CD4-positive, alpha-beta T cell treated with Interferon alpha-2 for 1 hour (primary cell): ENCODE data around the gene KXD1.
"Not testable (repeated sequence)": the region's sequence is repeated elsewhere in the genome, so short reads cannot be mapped to it uniquely, and the experiment has no call there.

Source experiments
- DNase-seq, 2 donors: peaks; one replicate each; pipeline ENCODE4 v3.0.0-alpha.2; 2020 to 2022

The KXD1 gene

GRCh38 chr19:18587561-18587960, 29.9 kb downstream of the KXD1 start:
- no peak for DNase-seq

GRCh38 chr19:18587962-18588610, 30.4 kb downstream of the KXD1 start:
- no peak for DNase-seq

GRCh38 chr19:18588611-18589379, 31.1 kb downstream of the KXD1 start, which contains the start of gene REX1BD:
TSS of gene REX1BD (plus strand) at chr19:18588798. CDS start at chr19:18588802, 4 bp downstream.
- peak; percentile 87 to 91 for DNase-seq

GRCh38 chr19:18589380-18590272, 32.0 kb downstream of the KXD1 start:
- DNase-seq: peak in 1 of 2 donors; percentile 65

GRCh38 chr19:18590273-18591272, 32.9 kb downstream of the KXD1 start:
- peak in 1 of 2 donors; percentile 34 for DNase-seq

- DNase-seq: no peak
Measured at GRCh38 chr19:18591735-18592385, 34.2 kb downstream of the KXD1 start.

- DNase-seq: not testable (repeated sequence)
Measured at GRCh38 chr19:18592732-18593131, 35.1 kb downstream of the KXD1 start.

GRCh38 chr19:18593367-18594095, 35.9 kb downstream of the KXD1 start:
- no peak for DNase-seq

GRCh38 chr19:18594096-18594823, 36.6 kb downstream of the KXD1 start:
- peak; percentile 72 to 81 for DNase-seq

- no peak for DNase-seq
Measured at GRCh38 chr19:18594824-18595373, 37.2 kb downstream of the KXD1 start.

GRCh38 chr19:18595475-18595874, 37.8 kb downstream of the KXD1 start:
- no peak for DNase-seq

- peak in 1 of 2 donors; percentile 49 for DNase-seq
Measured at GRCh38 chr19:18596752-18597157, 39.1 kb downstream of the KXD1 start.

- no peak for DNase-seq
Measured at GRCh38 chr19:18597809-18598660, 40.4 kb downstream of the KXD1 start.

GRCh38 chr19:18599485-18599884, 41.8 kb downstream of the KXD1 start:
- DNase-seq: no peak

GRCh38 chr19:18600692-18601397, 43.2 kb downstream of the KXD1 start:
- not testable (repeated sequence) for DNase-seq

GRCh38 chr19:18601875-18602274, 44.2 kb downstream of the KXD1 start:
- no peak for DNase-seq

GRCh38 chr19:18603255-18603957, 45.7 kb downstream of the KXD1 start:
- DNase-seq: no peak
